WTC11 (cell line): ENCODE results near the gene COBLL1. TPM values are rescaled to one million over a fixed set of nuclear protein-coding genes. Genes with fewer than 3 reads are reported as not detected.

Experiments
- ATAC-seq: fragments of 200-7000 bp; cut with Tn5 transposase; 2 replicates; pipeline ENCODE4 v1.10.0; 2021; ENCODE audit warnings: mild to moderate bottlenecking, moderate library complexity
- CTCF ChIA-PET: fragments of 300-600 bp; sonication (Branson Sonifier 250); formaldehyde crosslinking; loops from one replicate; lab custom pipeline; 2021; ENCODE audit warnings: antibody characterized with exemption; lab: Charles Lee
- POLR2A ChIA-PET: fragments of 350-600 bp; sonication (Branson Sonifier 250); formaldehyde crosslinking; loops from one replicate; lab custom pipeline; 2021; ENCODE audit warnings: antibody characterized with exemption; lab: Charles Lee
- DNase-seq: peaks from one replicate; pipeline ENCODE4 v3.0.0; 2021; ENCODE audit warnings: low spot score
- H3K27ac Mint-ChIP-seq: 2 replicates; pipeline ENCODE4 v1.8.0; 2021; ENCODE audit warnings: mixed read lengths
- H3K27me3 Mint-ChIP-seq: 2 replicates; pipeline ENCODE4 v1.8.0; 2021; ENCODE audit warnings: low read depth, mild to moderate bottlenecking, moderate library complexity, mixed read lengths
- H3K36me3 Mint-ChIP-seq: 2 replicates; pipeline ENCODE4 v1.8.0; 2021; ENCODE audit warnings: mixed read lengths
- H3K4me1 Mint-ChIP-seq: 2 replicates; pipeline ENCODE4 v1.8.0; 2022; ENCODE audit warnings: mixed read lengths
- H3K4me3 Mint-ChIP-seq: 2 replicates; pipeline ENCODE4 v1.8.0; 2021; ENCODE audit warnings: mild to moderate bottlenecking, moderate library complexity, mixed read lengths
- H3K9me3 Mint-ChIP-seq: 2 replicates; pipeline ENCODE4 v1.8.0; 2021; ENCODE audit warnings: mixed read lengths
- ELF4 ChIP-seq: sonication (generic); formaldehyde crosslinking; IDR thresholded peaks from 2 replicates; pipeline ENCODE4 v1.8.1; 2022; ENCODE audit warnings: low read depth, mild to moderate bottlenecking, moderate library complexity, missing genetic modification reagents
- EMX1 ChIP-seq: fragments of 250-450 bp; sonication (Bioruptor Pico); IDR thresholded peaks from 2 replicates; pipeline ENCODE4 v1.8.0; 2021; ENCODE audit warnings: mild to moderate bottlenecking
- GABPB1 ChIP-seq: sonication (generic); formaldehyde crosslinking; IDR thresholded peaks from 2 replicates; pipeline ENCODE4 v1.8.1; 2023; ENCODE audit warnings: mild to moderate bottlenecking, missing genetic modification reagents
- GRHL2 ChIP-seq: fragments of 250-450 bp; sonication (Bioruptor Pico); IDR thresholded peaks from 2 replicates; pipeline ENCODE4 v1.8.0; 2022; ENCODE audit warnings: mild to moderate bottlenecking, moderate library complexity; ENCODE audit not compliant: insufficient replicate concordance, severe bottlenecking
- HMGXB4 ChIP-seq: sonication (generic); formaldehyde crosslinking; IDR thresholded peaks from 2 replicates; pipeline ENCODE4 v1.8.1; 2023; ENCODE audit warnings: mild to moderate bottlenecking, moderate library complexity, missing genetic modification reagents
- MAX ChIP-seq: sonication (generic); formaldehyde crosslinking; IDR thresholded peaks from 2 replicates; pipeline ENCODE4 v1.8.0; 2022; ENCODE audit warnings: mild to moderate bottlenecking, missing genetic modification reagents
- MYBL2 ChIP-seq: sonication (generic); formaldehyde crosslinking; IDR thresholded peaks from 2 replicates; pipeline ENCODE4 v1.8.1; 2023; ENCODE audit warnings: mild to moderate bottlenecking, moderate library complexity, missing genetic modification reagents
- NFATC4 ChIP-seq: fragments of 250-450 bp; sonication (Bioruptor Pico); IDR thresholded peaks from 2 replicates; pipeline ENCODE4 v1.9.0; 2021; ENCODE audit warnings: mild to moderate bottlenecking
- NR3C1 ChIP-seq: sonication (generic); formaldehyde crosslinking; conservative IDR thresholded peaks from 2 replicates; pipeline ENCODE4 v1.8.1; 2023; ENCODE audit warnings: low read depth, mild to moderate bottlenecking, missing genetic modification reagents
- SMAD3 ChIP-seq: sonication (generic); formaldehyde crosslinking; IDR thresholded peaks from 2 replicates; pipeline ENCODE4 v1.8.0; 2022; ENCODE audit warnings: missing genetic modification reagents, mild to moderate bottlenecking, borderline replicate concordance
- STAT6 ChIP-seq: sonication (generic); formaldehyde crosslinking; conservative IDR thresholded peaks from 2 replicates; pipeline ENCODE4 v1.8.1; 2023; ENCODE audit warnings: mild to moderate bottlenecking, low read depth, missing genetic modification reagents, moderate library complexity
- TEAD1 ChIP-seq: sonication (generic); formaldehyde crosslinking; IDR thresholded peaks from 2 replicates; pipeline ENCODE4 v1.8.0; 2022; ENCODE audit warnings: mild to moderate bottlenecking, missing genetic modification reagents
- ZMAT4 ChIP-seq: fragments of 250-450 bp; sonication (Bioruptor Pico); IDR thresholded peaks from 2 replicates; pipeline ENCODE4 v1.9.0; 2021; ENCODE audit warnings: mild to moderate bottlenecking
- ZNF219 ChIP-seq: sonication (generic); formaldehyde crosslinking; IDR thresholded peaks from 2 replicates; pipeline ENCODE4 v1.8.0; 2023; ENCODE audit warnings: missing genetic modification reagents, mild to moderate bottlenecking, borderline replicate concordance
- ZNF281 ChIP-seq: sonication (generic); formaldehyde crosslinking; IDR thresholded peaks from 2 replicates; pipeline ENCODE4 v1.8.0; 2023; ENCODE audit warnings: mild to moderate bottlenecking, missing genetic modification reagents
- ZNF396 ChIP-seq: fragments of 250-450 bp; sonication (Bioruptor Pico); IDR thresholded peaks from 2 replicates; pipeline ENCODE4 v1.8.0; 2021; ENCODE audit warnings: mild to moderate bottlenecking, moderate library complexity, borderline replicate concordance
- ZNF416 ChIP-seq: fragments of 250-450 bp; sonication (Bioruptor Pico); IDR thresholded peaks from 2 replicates; pipeline ENCODE4 v1.9.0; 2021; ENCODE audit warnings: mild to moderate bottlenecking, inconsistent platforms
- ZNF512 ChIP-seq: sonication (generic); formaldehyde crosslinking; IDR thresholded peaks from 2 replicates; pipeline ENCODE4 v1.8.1; 2022; ENCODE audit warnings: missing genetic modification reagents, borderline replicate concordance
- ZNF532 ChIP-seq: fragments of 250-450 bp; sonication (Bioruptor Pico); IDR thresholded peaks from 2 replicates; pipeline ENCODE4 v1.9.0; 2021; ENCODE audit warnings: mild to moderate bottlenecking, borderline replicate concordance
- total RNA-seq: library from RNA; stranded (reverse); gene quantifications from 3 replicates; pipeline ENCODE4 v1.2.3, GENCODE V29; 2021

The COBLL1 gene
- total RNA-seq, 1 experiment from 2014 or later: 5.8 TPM

- TF ChIP-seq STAT6 (CRISPR knock-in tag) (no peak), ZNF416 (CRISPR knock-in tag) (no peak), TEAD1 (CRISPR knock-in tag) (no peak), ZNF512 (CRISPR knock-in tag) (no peak), NR3C1 (CRISPR knock-in tag) (no peak)
Observed at GRCh38 chr2:164784376-164784775, 57.2 kb downstream of the COBLL1 start (continued).

GRCh38 chr2:164782323-164782722 lies 59.3 kb downstream of the COBLL1 start:
- peaks cover 4% of the 10 kb centered on the region; the same call in 1 of the 2 replicates for H3K4me1 Mint-ChIP-seq
- no peaks in the 10 kb centered on the region for H3K27me3 Mint-ChIP-seq
- DNase-seq (no peak), ATAC-seq (no peak)
- no peaks in the 10 kb centered on the region for H3K9me3 Mint-ChIP-seq
- H3K36me3 Mint-ChIP-seq: no peaks in the 10 kb centered on the region
- H3K4me3 Mint-ChIP-seq: no peak overlapping the region
- TF ChIP-seq NR3C1 (CRISPR knock-in tag) (no peak), GABPB1 (CRISPR knock-in tag) (no peak), ZNF281 (CRISPR knock-in tag) (no peak), SMAD3 (CRISPR knock-in tag) (no peak), ZMAT4 (CRISPR knock-in tag) (no peak), MAX (no peak), ZNF219 (CRISPR knock-in tag) (no peak), ELF4 (no peak), ZNF396 (no peak), NFATC4 (CRISPR knock-in tag) (no peak), GRHL2 (no peak), HMGXB4 (no peak), ZNF532 (CRISPR knock-in tag) (no peak), MYBL2 (CRISPR knock-in tag) (no peak), EMX1 (no peak)
- POLR2A ChIA-PET: no interaction called here
- no peak overlapping the region for H3K27ac Mint-ChIP-seq
- CTCF ChIA-PET: no interaction called here
